Esophagus mucosa (tissue), 1 donor: ENCODE results near the gene KCTD19. TPM values are rescaled to one million over a fixed set of nuclear protein-coding genes. Genes with fewer than 3 reads are reported as not detected.

Experiments
- ATAC-seq: fragments of 200-7000 bp; cut with Tn5 transposase; one replicate; pipeline ENCODE4 v1.9.1; 2020
- total RNA-seq: library from RNA; stranded (reverse); gene quantifications from one replicate; pipeline ENCODE4 v1.2.4, GENCODE V29; 2023
- donor health status: DM: yes; HTN: yes; CAD: no.

Gene KCTD19
- total RNA-seq, 1 donor from 2014 or later: not detected

DNA sequence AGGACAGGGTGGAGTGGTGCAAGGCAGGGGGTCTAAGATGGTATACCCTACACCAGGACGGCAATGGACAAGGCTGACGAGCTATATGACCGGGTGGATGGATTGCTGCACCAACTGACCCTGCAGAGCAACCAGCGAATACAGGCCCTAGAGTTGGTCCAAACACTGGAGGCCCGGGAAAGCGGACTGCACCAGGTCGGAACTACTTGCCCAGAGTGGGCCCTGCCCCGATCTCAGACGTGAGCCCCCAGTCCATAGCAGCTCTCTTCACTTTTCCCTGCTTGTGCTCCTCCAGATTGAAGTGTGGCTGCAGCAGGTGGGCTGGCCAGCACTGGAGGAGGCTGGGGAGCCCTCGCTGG, 44.1 kb downstream of the KCTD19 start:
- no peak for ATAC-seq

DNA sequence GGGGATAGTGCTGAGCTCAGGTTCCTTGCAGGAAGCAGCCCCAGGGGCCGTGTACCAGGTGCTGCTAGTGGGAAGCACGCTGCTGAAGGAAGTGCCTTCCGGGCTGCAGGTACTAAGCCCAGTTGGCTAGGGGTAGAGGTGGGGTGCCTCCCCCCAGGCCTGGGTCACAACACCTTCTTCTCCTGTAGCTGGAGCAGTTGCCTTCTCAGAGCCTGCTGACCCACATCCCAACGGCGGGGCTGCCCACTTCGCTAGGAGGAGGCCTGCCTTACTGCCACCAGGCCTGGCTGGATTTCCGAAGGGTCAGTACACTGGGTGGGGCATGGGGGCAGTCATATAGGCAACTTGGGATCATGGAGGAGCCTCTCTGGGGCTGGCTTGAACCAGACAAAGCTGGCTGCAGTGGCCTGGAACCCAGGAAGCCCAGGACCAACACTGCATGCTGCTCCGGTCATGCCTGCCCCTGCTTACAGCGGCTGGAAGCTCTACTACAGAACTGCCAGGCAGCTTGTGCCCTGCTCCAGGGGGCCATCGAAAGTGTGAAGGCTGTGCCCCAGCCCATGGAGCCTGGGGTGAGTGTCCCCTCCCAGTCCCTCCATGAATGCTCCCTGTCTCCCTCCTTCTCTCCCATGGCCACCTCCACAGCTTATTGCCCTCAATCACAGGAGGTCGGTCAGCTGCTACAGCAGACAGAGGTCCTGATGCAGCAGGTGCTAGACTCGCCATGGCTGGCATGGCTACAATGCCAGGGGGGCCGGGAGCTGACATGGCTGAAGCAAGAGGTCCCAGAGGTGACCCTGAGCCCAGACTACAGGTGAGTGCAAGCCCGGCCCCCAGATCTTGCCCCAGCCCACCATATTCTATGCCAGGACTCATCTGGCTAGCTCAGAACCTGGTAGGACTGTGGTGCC, 44.8 kb downstream of the KCTD19 start:
- ATAC-seq: no peak

DNA sequence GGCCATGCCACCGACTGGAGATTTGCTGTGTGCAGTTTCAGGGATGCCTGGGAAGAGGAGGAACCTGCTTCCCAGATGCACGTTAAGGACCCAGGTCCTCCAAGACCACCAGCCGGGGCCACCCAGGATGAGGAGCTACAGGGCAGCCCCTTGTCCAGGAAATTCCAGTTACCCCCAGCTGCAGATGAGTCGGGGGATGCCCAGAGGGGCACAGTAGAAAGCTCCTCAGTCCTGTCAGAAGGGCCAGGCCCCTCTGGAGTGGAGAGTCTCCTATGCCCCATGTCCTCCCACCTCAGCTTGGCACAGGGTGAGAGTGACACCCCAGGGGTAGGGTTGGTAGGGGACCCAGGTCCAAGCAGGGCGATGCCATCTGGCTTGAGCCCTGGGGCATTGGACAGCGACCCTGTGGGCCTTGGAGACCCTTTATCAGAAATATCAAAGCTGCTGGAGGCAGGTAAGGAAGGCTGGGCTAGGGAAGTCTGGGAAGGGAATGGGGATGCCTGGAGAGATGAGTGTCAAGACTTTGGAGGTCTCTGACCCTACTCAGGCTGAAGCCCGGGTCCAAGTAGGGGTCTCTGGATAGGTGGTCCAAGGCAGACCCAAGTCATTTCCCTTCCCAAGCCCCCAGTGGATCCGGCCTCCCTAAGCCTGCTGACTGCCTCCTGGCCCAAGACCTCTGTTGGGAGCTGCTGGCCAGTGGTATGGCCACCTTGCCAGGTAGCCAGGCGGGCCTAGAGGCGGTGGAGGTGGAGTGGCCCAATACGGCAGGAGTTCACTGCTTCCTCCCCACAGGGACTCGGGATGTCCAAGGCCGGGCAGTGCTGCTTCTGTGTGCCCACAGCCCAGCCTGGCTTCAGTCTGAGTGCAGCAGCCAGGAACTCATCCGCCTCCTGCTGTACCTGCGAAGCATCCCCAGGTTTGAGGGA, 46.2 kb downstream of the KCTD19 start:
- ATAC-seq: no peak

DNA sequence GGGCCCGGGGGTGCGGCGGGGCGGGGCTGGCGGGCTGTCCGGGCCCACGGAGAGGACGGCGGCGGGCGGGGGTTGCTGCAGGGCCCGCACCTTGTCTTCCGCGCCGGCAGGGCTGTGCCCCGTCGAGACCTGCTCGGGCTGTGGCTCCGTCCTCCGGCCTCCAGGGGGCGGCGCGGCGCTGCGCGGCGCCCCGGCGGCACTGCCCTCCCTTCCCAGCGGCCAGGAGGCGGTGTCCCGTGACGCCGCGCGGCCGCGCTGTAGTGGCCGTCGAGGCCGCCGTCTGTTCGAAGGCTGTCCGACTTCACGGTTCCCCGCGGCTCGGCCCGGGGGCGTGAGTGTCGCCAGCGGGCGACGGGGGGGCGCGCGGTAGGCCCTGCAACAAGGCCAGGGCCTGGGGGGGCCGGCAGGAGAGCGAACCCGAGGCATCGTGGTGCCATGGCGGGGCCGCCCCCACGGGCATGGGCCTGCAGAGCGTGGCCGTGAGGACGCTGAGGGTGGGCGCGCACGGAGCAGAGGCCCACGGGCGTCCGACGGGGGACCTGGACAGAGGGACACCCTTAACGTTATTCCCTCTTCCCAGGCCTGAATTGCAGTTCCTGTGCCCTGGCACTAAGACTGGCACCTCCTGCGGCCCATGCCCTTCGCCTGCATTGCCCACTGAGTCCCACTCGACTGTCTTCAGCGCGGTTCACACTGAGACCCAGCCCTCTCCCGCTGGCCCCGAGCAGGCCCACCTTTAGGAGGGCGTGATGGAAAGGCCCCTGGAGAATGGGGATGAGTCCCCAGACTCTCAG, 47.0 kb downstream of the KCTD19 start, which contains the start of gene PLEKHG4:
TSS of gene PLEKHG4 (plus strand) at position 237 of the 794 bp plus-strand sequence. CDS start at position 750, 513 bp downstream.
- peak; percentile 92 for ATAC-seq

DNA sequence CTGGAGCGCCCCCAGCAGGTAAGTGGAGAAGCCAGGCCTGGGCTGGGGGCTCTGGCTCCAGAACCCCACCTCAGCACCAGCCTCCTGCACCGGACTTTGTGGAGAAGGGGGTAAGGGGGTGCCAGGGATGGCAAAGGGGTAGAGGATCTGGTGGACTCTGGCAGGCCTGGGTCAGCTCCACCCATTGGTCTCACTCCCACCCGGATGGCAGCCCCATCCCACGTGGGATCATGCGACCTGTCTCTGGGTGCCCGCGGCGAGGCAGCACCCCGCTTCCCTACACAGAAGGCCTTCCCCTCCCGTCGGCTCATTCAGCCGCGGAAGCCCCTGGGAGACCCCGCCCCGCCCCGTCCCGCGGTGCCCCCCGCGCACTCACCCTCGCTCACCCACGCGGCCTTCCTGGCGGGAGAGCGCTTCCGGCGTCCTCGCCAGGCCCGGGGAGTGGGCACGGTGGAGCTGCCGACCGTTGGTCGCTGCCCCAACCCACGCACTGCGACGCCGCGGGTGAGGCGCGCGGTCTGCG, 47.7 kb downstream of the KCTD19 start:
- peak; percentile 24 for ATAC-seq

DNA sequence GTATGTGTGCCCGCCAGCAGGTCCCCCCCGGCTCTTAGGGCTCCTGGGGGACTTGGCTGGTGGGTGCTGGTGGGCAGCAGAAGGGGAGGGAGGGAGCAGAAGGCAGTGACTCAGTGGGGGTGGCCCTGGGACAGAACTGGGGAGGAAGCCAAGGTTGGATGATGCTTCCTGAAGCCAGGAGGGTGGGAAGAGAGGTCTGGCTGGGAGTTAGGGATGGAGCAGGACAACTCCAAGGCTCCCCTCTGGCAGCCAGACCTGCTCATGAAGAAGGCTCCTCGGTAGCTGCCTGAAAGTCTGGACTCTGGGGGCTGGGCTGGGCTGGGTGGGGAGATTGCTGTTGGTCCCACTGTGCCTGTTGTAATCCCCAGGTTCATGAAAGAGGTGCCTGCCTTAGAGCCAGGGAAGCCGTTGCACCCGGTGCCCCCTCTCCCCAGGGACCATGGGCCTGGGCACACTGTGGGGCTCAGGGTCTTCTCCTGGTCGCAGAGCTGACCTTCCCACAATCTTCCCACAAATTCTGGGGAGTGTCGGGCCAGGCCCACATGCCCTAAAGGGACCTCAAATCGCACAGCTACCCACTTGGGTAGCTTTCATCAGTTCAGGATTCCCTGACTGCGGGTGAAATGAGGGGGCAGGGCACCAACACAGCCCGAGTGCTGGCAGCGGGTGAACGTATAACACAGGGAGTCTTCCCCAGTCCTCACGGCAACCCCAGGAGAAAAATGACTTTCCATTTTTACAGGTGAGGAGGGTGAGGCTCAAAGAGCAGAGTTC, 48.4 kb downstream of the KCTD19 start:
- ATAC-seq: peak; percentile 2

DNA sequence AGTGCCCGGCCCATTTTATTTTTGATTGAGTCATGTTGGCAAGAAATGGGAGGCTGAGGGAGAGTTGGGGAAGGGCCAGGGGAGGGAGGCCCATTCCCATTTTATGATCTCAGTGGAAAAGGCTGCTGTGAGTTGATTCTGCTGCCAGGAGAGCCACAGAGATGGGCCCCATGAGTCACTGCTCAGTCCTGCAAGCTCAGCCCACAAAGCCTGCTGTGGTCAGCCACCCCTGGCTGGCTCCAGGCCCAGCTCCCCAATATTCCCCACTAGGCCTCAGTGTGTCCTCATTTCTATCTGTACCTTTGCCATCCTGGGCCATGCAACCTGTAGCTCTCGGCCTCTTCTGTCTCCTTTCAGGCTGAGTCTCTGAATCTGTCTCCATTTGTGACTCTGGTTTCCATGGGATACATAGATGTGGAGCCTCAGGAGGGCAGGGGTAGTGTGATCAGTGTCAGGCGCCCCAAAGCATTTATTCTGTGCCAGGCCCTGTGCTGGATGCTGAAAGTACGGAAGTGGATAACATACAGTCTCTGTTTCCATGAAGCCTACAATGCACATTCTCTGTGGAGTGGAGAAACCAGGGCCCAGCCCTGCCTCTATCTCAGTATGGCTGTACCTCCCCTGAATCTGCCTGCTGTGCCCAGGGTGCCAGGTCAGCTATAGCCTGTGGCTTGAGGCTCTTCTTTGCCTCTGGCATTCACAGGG, 49.1 kb downstream of the KCTD19 start:
- peak; percentile 23 for ATAC-seq

DNA sequence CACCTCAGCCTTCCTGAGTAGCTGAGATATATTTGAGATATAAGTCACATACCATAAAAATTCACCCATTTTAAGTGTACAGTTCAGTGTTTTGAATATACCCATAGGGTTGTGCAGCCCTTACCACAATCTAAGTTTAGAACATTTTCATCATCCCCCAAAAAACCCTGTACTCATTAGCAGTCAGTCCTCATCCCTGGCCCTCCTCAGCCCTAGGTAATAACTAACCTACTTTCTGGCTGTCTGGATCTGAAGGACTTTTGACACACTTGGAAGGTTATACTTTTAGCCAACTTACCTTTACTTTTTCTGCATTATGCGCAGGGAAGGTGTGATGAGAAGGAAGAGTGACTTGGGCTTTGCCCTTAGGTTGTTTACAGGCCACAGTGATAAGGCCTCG, 51.2 kb downstream of the KCTD19 start:
- ATAC-seq: no peak

DNA sequence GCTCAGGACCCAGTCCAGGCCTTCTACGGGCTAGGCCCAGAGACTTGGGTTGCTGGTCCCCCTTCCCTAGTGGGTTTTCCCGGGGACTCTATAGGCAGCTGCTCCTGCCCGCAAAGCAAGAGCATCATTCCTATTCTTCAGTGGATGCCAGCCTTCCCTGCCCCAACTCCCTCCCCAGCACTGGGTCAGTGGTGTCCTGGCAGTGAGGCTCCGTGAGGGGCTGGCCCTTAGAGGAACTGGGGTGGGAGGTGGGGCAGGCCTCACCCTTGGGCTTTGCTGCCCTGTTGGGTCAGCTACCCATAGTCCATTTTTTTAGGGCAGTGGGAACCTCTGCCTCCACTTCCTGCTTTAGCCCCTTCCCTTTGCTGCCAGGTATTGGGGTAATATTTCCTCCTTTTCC, 55.1 kb downstream of the KCTD19 start:
- ATAC-seq: no peak

DNA sequence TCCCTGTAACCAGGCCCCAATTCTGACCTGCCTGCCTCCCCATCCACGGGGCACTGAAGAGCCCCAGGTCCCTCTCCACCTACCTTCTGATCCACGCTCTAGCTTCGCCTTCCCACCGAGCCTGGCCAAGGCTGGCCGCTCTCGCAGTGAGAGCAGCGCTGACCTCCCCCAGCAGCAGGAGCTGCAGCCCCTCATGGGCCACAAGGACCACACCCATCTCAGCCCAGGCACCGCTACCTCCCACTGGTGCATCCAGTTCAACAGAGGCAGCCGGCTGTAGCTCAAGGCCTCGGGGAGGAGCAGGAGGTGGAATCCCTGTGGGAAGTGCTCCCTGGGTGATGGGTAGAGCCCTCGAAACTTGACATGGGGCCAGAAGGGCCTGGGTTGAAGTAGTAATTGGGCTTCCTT, 55.6 kb downstream of the KCTD19 start:
- no peak for ATAC-seq

DNA sequence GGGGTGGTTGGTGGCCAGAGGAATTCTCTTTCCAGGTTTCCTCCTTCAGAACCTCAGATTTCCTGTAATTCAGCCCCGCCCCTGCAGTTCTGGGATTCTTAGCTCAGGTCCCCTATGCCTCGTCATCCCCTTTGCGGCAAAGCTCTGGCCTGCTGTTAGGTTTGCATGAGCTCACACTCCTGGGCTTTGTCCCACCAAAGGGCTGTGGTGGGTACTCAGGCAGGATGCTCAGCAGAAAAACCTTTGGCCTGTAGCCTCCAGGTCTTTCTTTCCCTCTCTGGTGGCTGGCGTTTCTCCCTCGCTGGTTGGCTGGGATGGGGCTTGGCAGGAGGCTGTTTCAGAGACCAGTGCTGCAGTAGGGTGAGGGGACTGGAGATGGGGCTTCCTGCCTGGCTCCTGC, 56.8 kb downstream of the KCTD19 start:
- no peak for ATAC-seq

DNA sequence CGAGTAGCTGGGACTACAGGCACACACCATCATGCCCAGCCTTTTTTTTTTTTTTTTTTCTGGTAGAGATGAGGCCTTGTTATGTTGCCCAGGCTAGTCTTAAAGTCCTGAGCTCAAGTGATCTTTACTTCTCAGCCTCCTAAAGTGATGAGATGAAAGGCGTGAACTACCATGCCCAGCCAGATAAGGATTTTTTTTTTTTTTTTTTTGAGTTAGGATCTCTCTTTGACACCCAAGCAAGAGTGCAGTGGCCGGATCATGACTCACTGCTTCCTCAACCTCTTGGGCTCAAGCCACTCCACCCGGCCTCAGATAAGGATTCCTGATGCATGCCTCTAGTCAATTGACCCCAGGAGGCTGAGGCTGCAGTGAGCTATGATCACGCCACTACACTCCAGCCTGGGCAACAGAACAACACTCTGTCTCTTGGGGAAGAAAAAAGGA, 58.4 kb downstream of the KCTD19 start:
- ATAC-seq: peak; percentile 35

DNA sequence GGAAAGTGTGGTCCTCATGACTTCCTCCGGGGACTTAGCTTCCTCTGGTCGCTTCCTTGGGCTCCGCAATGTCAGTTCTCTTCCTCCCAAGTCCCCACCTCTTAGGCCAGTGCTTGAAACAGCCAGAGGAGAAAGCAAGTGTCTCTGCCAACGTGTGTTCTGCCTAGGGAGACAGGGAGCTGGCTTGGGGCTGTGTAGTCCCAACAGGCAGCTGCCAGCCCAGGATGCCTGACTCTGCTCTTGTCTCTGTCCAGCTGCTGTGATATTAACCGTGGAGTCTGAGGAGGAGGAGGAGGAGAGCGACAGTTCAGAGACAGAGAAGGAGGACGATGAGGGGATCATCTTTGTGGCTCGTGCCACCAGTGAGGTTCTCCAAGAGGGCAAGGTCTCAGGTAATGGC, 60.7 kb downstream of the KCTD19 start:
- no peak for ATAC-seq

DNA sequence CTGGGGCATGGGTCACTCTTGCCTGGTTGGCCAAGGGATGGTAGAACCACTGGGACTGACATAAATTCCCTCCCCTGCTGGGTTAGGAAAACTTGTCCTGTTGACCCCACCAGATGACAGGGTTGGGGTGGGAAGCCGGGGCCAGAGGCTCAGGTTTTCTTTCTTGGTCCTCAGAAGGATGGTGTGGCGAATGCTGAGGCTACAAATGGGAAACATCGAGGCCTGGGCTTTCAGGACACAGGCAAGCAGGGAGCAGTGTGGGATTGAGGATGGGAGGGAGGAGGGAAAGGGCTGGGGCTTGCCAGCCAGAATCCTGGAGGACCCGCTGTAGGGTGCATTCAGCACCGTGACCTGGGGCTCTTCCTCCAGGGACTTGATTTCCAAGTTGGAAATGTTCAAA, 61.7 kb downstream of the KCTD19 start:
- no peak for ATAC-seq

DNA sequence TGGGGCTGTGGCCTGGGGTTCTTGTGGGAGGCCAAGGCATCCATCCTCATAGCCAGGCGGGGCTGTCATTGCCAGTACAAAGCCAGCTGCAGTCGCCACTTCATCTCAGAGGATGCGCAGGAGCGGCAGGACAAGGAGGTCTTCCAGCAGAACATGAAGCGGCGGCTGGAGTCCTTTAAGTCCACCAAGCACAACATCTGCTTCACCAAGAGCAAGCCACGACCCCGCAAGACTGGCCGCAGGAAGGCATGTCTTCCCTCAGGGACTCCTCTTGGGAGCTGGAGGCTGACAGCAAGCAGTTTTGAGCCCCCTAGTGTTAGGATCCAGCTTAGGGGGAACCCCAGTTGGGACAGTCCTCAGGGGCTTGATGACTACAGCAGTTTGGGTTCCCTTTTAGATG, 62.3 kb downstream of the KCTD19 start:
- ATAC-seq: no peak

DNA sequence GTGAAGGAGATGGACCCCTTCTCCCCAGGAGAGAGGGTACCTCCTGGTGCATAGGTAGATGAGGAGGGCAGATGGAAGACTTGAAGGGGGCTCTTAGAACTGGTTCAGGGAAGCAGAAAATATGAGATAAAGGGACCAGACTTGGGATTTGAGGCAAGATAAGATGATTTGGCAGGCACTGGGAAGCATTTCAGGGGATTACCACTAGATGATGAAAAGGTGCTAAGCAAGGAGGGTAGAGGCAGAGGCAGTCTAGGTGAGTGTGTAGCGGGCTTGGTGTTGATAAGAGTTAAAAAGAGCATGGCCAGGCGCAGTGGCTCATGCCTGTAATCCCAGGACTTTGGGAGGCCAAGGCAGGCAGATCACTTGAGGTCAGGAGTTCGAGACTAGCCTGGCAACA, 63.3 kb downstream of the KCTD19 start:
- no peak for ATAC-seq

DNA sequence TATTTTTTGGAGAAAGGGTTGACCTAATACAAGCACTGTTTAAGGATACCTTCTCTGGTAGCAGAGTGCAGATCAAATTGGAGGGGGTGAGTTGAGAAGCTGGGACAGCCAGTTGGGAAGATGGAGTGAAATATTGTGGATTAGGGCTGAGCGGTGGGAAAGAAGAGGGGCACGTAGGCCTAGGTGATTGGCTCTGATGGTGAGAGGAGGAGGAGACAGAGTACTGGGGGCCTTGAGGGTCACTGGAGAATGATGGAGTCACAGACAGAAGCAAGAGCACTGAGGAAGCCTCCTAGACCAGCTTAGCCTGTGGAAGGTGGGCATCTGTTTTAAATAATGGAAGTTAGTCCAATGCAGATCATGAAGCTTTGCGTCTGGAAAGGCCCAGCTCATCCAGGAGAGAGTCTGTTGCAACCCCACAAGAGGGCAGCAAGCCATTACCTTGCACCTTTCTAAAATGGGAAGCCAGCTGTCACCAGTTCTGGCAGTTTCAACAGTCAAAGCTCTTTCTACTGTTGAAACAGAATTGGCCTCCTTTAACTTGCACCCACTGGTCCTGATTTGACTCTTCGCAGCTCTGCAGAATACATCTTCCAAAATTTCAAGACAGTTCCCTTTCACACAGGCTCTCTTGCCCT, 66.0 kb downstream of the KCTD19 start:
- ATAC-seq: peak; percentile 61

DNA sequence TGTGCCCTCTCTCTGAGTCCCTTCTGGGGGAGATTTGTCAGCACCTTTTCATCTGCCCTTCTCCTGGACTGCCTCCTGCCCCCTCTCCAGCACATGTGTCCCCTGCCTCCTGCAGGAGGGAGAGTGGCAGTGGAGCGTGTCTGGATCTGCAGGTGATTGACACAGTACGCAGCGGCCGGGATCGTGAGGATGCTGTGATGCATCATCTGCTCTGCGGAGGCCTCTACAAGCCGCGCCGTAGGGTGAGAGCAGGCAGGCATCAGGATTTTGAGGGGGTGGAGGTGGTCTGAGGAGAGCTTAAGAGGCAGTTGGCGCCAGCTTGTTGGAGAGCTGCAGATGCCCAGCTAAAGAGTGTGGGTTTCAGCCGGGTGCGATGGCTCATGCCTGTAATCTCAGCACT, 66.8 kb downstream of the KCTD19 start:
- ATAC-seq: no peak

DNA sequence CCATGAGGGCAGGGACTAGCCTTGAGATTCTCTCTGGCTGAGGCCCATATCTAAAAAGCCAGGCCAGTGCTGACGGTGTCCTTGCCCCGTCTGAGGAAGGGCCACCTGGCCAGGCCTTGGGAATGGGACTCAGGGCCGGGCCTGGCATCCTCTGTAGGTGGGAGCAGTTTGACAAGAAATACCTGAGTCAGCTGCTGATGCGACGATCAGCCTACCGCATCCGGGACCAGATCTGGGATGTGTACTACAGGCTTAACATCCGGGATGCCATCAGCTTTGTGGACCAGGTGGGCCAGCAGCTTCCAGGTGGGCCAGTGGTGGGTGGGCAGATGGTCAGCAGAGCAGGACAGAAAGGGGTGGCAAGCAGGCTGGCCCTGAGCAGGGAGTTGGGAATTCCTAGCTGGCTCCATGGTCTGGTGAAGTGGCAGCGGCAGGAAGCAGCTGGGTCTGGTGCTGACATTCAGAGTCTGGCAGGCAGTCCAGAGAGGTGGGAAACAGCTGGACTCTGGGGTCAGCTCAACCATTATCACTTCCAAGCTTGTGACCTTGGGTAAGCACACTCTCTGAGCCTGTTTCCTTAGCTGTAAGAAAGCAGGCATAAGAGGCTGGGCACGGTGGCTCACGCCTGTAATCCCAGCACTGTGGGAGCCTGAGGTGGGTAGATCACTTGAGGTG, 68.2 kb downstream of the KCTD19 start:
- no peak for ATAC-seq
